Nephron progenitor cell (in vitro differentiated cells): ENCODE data around the gene INO80C.

ENCODE experiments used
- DNase-seq: peaks from one replicate; pipeline ENCODE4 v3.0.0; 2021
- H3K27ac Mint-ChIP-seq: 2 replicates; pipeline ENCODE4 v1.8.0; 2021; ENCODE audit warnings: mild to moderate bottlenecking, moderate library complexity, mixed read lengths
- H3K27me3 Mint-ChIP-seq: 2 replicates; pipeline ENCODE4 v1.8.0; 2021; ENCODE audit warnings: mild to moderate bottlenecking, low read depth, mixed read lengths; ENCODE audit not compliant: poor library complexity
- H3K36me3 Mint-ChIP-seq: 2 replicates; pipeline ENCODE4 v1.8.0; 2021; ENCODE audit warnings: low read depth, mixed read lengths
- H3K4me1 Mint-ChIP-seq: 2 replicates; pipeline ENCODE4 v1.8.0; 2021; ENCODE audit warnings: mixed read lengths
- H3K4me3 Mint-ChIP-seq: 2 replicates; pipeline ENCODE4 v1.8.0; 2021; ENCODE audit warnings: mild to moderate bottlenecking, moderate library complexity, mixed read lengths
- H3K9me3 Mint-ChIP-seq: 2 replicates; pipeline ENCODE4 v1.8.0; 2021; ENCODE audit warnings: mild to moderate bottlenecking, moderate library complexity, mixed read lengths
- CTCF ChIP-seq: fragments of 200-600 bp; sonication (generic); IDR thresholded peaks from 2 replicates; pipeline ENCODE4 v1.5.0; 2021; ENCODE audit warnings: antibody characterized with exemption

Gene INO80C

GRCh38 chr18:35521133-35521532 lies 23.4 kb upstream of the INO80C start:
- H3K9me3 Mint-ChIP-seq, result no peaks in the 10 kb centered on the region
- no peaks in the 10 kb centered on the region for H3K27me3 Mint-ChIP-seq
- no peak overlapping the region for H3K4me3 Mint-ChIP-seq
- TF ChIP-seq CTCF, result no peak
- H3K4me1 Mint-ChIP-seq, result peaks cover 32% of the 10 kb centered on the region
- no peak overlapping the region for H3K27ac Mint-ChIP-seq
- no peak for DNase-seq
- no peaks in the 10 kb centered on the region for H3K36me3 Mint-ChIP-seq

GRCh38 chr18:35519148-35519899 lies 21.6 kb upstream of the INO80C start:
- Mint-ChIP-seq H3K36me3 (no peaks in the 10 kb centered on the region), H3K27ac (peak overlapping the region; percentile 62), H3K4me3 (no peak overlapping the region), H3K4me1 (peaks cover 34% of the 10 kb centered on the region), H3K27me3 (no peaks in the 10 kb centered on the region), H3K9me3 (no peaks in the 10 kb centered on the region)
- TF ChIP-seq CTCF, result no peak
- DNase-seq, result no peak

- Mint-ChIP-seq H3K4me1 (peaks cover 42% of the 10 kb centered on the region), H3K27ac (no peak overlapping the region)
Observed at GRCh38 chr18:35517715-35518114, 20.0 kb upstream of the INO80C start.

GRCh38 chr18:35516789-35517188 lies 19.0 kb upstream of the INO80C start:
- Mint-ChIP-seq H3K9me3 (no peaks in the 10 kb centered on the region), H3K27me3 (no peaks in the 10 kb centered on the region), H3K27ac (no peak overlapping the region), H3K36me3 (no peaks in the 10 kb centered on the region), H3K4me1 (peaks cover 42% of the 10 kb centered on the region), H3K4me3 (no peak overlapping the region)
- no peak for TF ChIP-seq CTCF
- no peak for DNase-seq

More at GRCh38 chr18:35517715-35518114, 20.0 kb upstream of the INO80C start:
- Mint-ChIP-seq H3K4me3 (no peak overlapping the region), H3K9me3 (no peaks in the 10 kb centered on the region), H3K36me3 (no peaks in the 10 kb centered on the region), H3K27me3 (no peaks in the 10 kb centered on the region)
- TF ChIP-seq CTCF, result no peak
- no peak for DNase-seq

GRCh38 chr18:35516351-35516750 lies 18.6 kb upstream of the INO80C start:
- DNase-seq, result no peak
- H3K4me1 Mint-ChIP-seq, result peaks cover 43% of the 10 kb centered on the region
- H3K27me3 Mint-ChIP-seq, result no peaks in the 10 kb centered on the region
- H3K9me3 Mint-ChIP-seq, result no peaks in the 10 kb centered on the region
- no peak overlapping the region for H3K4me3 Mint-ChIP-seq
- no peaks in the 10 kb centered on the region for H3K36me3 Mint-ChIP-seq
- H3K27ac Mint-ChIP-seq, result peak overlapping the region; percentile 9
- no peak for TF ChIP-seq CTCF
